Measurements from ENCODE around the gene TSC2.

TSC2 gene

DNA sequence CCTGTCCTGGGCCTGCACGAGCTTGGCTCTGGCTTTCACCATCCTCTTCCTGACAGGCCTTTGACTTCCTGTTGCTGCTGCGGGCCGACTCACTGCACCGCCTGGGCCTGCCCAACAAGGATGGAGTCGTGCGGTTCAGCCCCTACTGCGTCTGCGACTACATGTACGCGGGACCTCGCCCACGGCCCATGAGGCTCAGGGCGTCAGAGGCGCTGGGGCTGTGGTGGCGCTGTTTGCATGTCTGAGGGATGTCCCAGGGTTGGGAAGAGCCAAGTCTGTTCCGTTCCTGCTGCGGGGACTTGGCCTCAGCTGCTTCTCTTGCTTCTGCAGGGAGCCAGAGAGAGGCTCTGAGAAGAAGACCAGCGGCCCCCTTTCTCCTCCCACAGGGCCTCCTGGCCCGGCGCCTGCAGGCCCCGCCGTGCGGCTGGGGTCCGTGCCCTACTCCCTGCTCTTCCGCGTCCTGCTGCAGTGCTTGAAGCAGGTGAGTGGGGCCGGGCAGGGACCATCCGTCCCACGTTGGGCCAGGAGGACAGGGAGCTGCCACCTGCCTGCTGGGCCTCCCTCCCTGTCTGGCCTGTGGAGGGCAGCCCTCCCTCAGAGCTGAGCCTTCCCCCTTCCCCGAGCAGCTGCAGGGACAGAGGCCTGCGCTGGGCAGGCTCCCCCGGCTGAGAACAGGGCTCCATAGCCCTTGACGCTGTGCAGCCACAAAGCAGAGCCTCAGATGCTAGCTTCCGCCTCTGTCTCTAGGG lies 23.8 kb downstream of the TSC2 start:
- peaks cover 0 to 49% (median 0%) of the 10 kb centered on the region in 11 experiments; a peak in 6 of 22 replicates for H4K20me1 ChIP-seq
- TF ChIP-seq Cebpa-rat (IDR thresholded peaks at IDR 0.05): no peak
- peaks cover 82 to 98% (median 93%) of the 10 kb centered on the region in 11 experiments for H3K36me3 ChIP-seq
- H3K9ac ChIP-seq: peak overlapping the region in 6 of 11 experiments; percentile 9 to 45 (median 32); a peak in 9 of 22 replicates
- no peaks in the 10 kb centered on the region for H3K27me3 ChIP-seq
- no peaks in the 10 kb centered on the region for H3K9me3 ChIP-seq (replicated peaks in 1 of 11)
- H3K4me3 ChIP-seq: no peak overlapping the region
- H3K4me1 ChIP-seq: peaks cover 11 to 26% (median 20%) of the 10 kb centered on the region in 10 experiments; a peak in 18 of 20 replicates
- peak overlapping the region in 5 of 11 experiments; percentile 5 to 53 (median 41); a peak in 7 of 22 replicates for H3K4me2 ChIP-seq
- peak overlapping the region in 2 of 11 experiments; percentile 22 to 35; a peak in 2 of 22 replicates for H3K27ac ChIP-seq

DNA sequence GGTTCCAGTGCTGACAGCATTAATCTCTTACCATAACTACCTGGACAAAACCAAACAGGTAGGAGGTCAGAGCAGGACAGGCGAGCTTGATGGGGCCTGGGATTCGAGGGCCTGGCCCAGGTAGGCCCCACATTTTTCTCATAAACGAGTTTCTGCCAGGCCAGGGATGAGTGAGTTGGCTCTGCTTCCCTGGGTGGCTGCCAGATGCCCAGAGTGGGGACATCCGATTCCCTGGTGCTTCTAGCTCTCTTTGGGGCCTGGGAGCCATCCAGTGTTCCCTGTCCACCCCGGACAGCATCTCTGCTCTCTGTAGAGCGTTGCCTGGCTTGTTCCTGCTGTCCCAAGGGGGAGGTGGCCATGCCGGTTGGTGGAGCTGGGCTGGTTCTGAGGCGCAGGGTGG lies 25.1 kb downstream of the TSC2 start:
- Histone ChIP-seq H3K4me2 (no peak overlapping the region), H3K4me1 (peaks cover 11 to 26% (median 20%) of the 10 kb centered on the region in 10 experiments; a peak in 18 of 20 replicates)
- TF ChIP-seq Cebpa-rat (IDR thresholded peaks at IDR 0.05): no peak

DNA sequence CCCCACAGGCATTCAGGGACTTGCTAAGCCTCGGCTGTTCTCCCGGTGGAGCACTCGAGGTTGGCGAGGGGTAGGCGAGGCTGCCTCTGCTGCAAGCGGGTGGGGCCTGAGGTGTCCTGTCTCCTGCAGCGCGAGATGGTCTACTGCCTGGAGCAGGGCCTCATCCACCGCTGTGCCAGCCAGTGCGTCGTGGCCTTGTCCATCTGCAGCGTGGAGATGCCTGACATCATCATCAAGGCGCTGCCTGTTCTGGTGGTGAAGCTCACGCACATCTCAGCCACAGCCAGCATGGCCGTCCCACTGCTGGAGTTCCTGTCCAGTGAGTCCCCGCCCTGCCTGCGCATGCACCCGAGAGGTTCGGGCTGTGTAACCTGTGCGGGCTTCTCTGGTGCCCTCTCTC lies 26.3 kb downstream of the TSC2 start:
- Histone ChIP-seq H3K4me3 (no peak overlapping the region), H3K9me3 (replicated peaks in 1 of 11) (no peaks in the 10 kb centered on the region), H4K20me1 (peaks cover 0 to 65% (median 0%) of the 10 kb centered on the region in 11 experiments; a peak in 9 of 22 replicates), H3K9ac (peak overlapping the region in 2 of 11 experiments; percentile 6 to 27; a peak in 1 of 22 replicates), H3K27me3 (no peaks in the 10 kb centered on the region), H3K36me3 (peaks cover 61 to 96% (median 88%) of the 10 kb centered on the region in 11 experiments), H3K4me1 (peaks cover 9 to 26% (median 22%) of the 10 kb centered on the region in 10 experiments; a peak in 19 of 20 replicates), H3K4me2 (no peak overlapping the region), H3K27ac (no peak overlapping the region)
- TF ChIP-seq Cebpa-rat (IDR thresholded peaks at IDR 0.05): no peak

More for the DNA sequence above, 25.1 kb downstream of the TSC2 start:
- H3K4me3 ChIP-seq: no peak overlapping the region
- peaks cover 72 to 99% (median 91%) of the 10 kb centered on the region in 11 experiments for H3K36me3 ChIP-seq
- H3K27ac ChIP-seq: 0 out of 22 replicates have a peak overlapping the region, but pooled peaks of 1 of the 11 experiments have one; percentile 7
- H3K9me3 ChIP-seq (replicated peaks in 1 of 11): no peaks in the 10 kb centered on the region
- H4K20me1 ChIP-seq: peaks cover 0 to 56% (median 0%) of the 10 kb centered on the region in 11 experiments; a peak in 8 of 22 replicates
- peak overlapping the region in 2 of 11 experiments; percentile 3 to 9; a peak in 2 of 22 replicates for H3K9ac ChIP-seq
- H3K27me3 ChIP-seq: no peaks in the 10 kb centered on the region

DNA sequence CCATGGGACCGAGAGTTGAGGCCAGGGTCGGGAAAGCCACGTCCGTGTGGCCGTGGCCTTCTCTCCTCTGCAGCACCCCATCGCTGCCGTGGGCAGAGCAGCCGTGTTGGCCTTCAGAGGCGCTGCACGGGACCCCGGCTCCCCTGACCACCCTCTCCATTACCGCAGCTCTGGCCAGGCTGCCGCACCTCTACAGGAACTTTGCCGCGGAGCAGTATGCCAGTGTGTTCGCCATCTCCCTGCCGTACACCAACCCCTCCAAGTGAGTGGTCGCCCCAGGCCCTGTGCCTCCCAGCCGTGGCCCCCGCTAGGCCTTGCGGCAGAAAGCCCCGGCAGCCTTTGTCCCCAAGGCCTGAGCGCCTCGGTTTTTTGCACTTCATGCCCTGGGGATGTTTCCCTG lies 27.8 kb downstream of the TSC2 start:
- H4K20me1 ChIP-seq: peaks cover 0 to 71% (median 0%) of the 10 kb centered on the region in 11 experiments; a peak in 9 of 22 replicates
- no peaks in the 10 kb centered on the region for H3K9me3 ChIP-seq (replicated peaks in 1 of 11)
- H3K4me3 ChIP-seq: no peak overlapping the region
- no peak for TF ChIP-seq Cebpa-rat (IDR thresholded peaks at IDR 0.05)
- peaks cover 60 to 98% (median 89%) of the 10 kb centered on the region in 11 experiments for H3K36me3 ChIP-seq
- no peak overlapping the region for H3K9ac ChIP-seq
- H3K4me1 ChIP-seq: peaks cover 7 to 34% (median 18%) of the 10 kb centered on the region in 10 experiments; a peak in 19 of 20 replicates
- no peak overlapping the region for H3K27ac ChIP-seq
- no peaks in the 10 kb centered on the region for H3K27me3 ChIP-seq
- no peak overlapping the region for H3K4me2 ChIP-seq

DNA sequence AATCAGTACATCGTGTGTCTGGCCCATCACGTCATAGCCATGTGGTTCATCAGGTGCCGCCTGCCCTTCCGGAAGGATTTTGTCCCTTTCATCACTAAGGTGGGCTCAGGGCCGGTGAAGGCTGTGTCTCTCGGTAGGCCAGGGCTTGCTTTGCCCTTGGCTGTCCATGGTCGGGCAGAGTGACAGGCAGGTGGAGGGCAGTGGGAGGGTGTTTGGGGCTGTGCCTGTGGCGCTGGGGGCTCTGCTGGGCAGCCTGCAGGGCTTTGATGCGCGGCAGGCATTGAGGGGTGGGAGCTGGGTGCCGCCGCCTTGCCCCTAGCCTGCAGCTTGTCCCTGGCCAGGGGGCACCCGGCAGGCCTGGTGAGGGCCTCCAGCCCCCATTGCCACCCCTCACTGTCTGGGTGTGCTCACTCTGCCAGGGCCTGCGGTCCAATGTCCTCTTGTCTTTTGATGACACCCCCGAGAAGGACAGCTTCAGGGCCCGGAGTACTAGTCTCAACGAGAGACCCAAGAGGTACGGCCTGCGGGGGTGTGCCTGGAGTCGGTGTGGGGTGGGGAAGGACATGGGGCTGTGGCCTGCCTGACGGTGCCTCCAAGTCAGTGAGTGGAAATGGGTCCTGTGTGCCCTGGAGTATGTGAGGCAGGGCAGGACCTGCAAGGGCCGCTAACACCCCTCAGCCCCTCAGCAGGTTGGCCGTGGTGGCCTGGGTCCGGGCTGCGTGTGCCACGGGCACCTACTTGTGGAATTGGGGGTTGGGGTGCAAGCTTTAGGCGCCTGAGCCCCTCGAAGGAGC lies 28.5 kb downstream of the TSC2 start:
- Histone ChIP-seq H4K20me1 (peaks cover 0 to 71% (median 4%) of the 10 kb centered on the region in 11 experiments; a peak in 12 of 22 replicates), H3K4me2 (no peak overlapping the region), H3K9ac (no peak overlapping the region), H3K27ac (no peak overlapping the region), H3K9me3 (replicated peaks in 1 of 11) (no peaks in the 10 kb centered on the region), H3K27me3 (no peaks in the 10 kb centered on the region), H3K4me3 (no peak overlapping the region), H3K4me1 (peaks cover under 1 to 34% (median 17%) of the 10 kb centered on the region in 10 experiments; a peak in 18 of 20 replicates), H3K36me3 (peaks cover 60 to 97% (median 88%) of the 10 kb centered on the region in 11 experiments)
- TF ChIP-seq Cebpa-rat (IDR thresholded peaks at IDR 0.05): no peak

DNA sequence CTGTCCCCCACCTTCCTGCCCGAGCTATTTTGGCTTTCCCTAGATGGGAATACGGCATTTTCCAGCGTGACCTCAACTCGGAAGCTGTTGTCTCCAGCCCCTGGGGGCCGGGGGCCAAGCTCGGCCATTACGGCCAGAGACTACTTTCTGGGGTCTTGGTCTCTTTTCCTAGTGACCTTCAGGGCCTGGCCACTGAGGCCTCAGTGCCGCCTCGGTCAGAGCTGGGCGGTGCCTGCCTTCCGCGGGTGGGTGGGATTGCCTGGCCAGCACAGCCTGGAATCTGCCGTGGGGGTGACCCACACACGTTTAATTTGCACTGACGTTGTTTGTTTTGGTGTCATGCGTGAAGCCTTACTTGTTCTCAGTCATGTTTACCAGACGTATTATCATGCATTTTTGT lies 29.2 kb downstream of the TSC2 start:
- H3K4me3 ChIP-seq: no peak overlapping the region
- H3K27me3 ChIP-seq: no peaks in the 10 kb centered on the region
- peaks cover 0 to 71% (median 12%) of the 10 kb centered on the region in 11 experiments; a peak in 13 of 22 replicates for H4K20me1 ChIP-seq
- no peaks in the 10 kb centered on the region for H3K9me3 ChIP-seq (replicated peaks in 1 of 11)
- H3K36me3 ChIP-seq: peaks cover 60 to 97% (median 88%) of the 10 kb centered on the region in 11 experiments
- no peak overlapping the region for H3K27ac ChIP-seq
- no peak for TF ChIP-seq Cebpa-rat (IDR thresholded peaks at IDR 0.05)
- H3K9ac ChIP-seq: no peak overlapping the region
- peaks cover 0 to 35% (median 19%) of the 10 kb centered on the region in 10 experiments; a peak in 18 of 20 replicates for H3K4me1 ChIP-seq
- no peak overlapping the region for H3K4me2 ChIP-seq

DNA sequence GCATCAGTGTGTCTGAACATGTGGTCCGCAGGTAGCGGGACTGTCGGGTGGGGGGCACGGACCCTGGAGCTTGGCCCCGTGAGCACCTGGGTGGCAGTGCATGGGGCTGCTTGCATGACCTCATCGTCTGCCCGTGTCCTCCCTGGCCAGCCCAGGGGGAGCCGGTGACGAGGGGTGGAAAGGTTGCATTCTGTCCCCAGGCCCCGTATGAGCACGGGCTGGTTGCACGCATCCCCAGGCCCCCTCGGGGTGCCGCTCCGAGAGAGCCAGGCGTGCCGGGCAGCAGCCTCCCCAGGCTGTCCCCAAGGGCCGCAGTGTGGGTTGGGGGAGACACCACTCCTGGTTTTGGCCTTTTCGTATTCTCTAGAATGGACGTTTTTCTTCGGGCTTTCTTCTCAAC lies 29.9 kb downstream of the TSC2 start:
- no peak overlapping the region for H3K4me2 ChIP-seq
- H3K9ac ChIP-seq: no peak overlapping the region
- TF ChIP-seq Cebpa-rat (IDR thresholded peaks at IDR 0.05): no peak
- peaks cover 6 to 41% (median 26%) of the 10 kb centered on the region in 10 experiments for H3K4me1 ChIP-seq
- H3K9me3 ChIP-seq (replicated peaks in 1 of 11): no peaks in the 10 kb centered on the region
- peaks cover 55 to 95% (median 87%) of the 10 kb centered on the region in 11 experiments for H3K36me3 ChIP-seq
- peaks cover 0 to 76% (median 19%) of the 10 kb centered on the region in 11 experiments; a peak in 16 of 22 replicates for H4K20me1 ChIP-seq
- H3K27me3 ChIP-seq: no peaks in the 10 kb centered on the region
- no peak overlapping the region for H3K4me3 ChIP-seq
- no peak overlapping the region for H3K27ac ChIP-seq

DNA sequence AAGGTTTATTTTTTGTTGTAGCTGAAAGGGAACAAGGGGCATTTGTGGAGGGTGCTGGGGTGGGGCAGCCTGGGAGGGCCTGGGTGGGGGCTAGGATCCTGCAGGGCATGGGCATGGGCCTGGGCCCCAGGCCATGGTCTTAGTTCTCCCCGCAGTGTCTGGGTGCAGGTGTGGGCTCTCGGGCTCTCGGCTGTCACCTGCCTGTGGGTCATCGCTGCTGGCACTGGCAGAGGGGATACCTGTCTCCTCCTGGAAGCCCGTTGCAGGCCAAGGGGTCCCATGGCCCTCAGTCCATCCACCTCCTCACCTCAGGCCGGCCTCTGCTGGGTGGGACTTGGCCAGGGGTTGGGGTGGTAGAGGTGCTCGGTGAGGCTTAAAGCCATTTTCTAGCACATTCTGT lies 30.3 kb downstream of the TSC2 start:
- peak overlapping the region in 5 of 11 experiments; percentile 4 to 51 (median 45); a peak in 9 of 22 replicates for H3K4me2 ChIP-seq
- H3K4me3 ChIP-seq: no peak overlapping the region
- H4K20me1 ChIP-seq: peaks cover 0 to 76% (median 21%) of the 10 kb centered on the region in 11 experiments; a peak in 17 of 22 replicates
- H3K9ac ChIP-seq: peak overlapping the region in 5 of 11 experiments; percentile 7 to 55 (median 22); a peak in 4 of 22 replicates
- H3K4me1 ChIP-seq: peaks cover 10 to 45% (median 30%) of the 10 kb centered on the region in 10 experiments
- no peak overlapping the region for H3K27ac ChIP-seq
- H3K9me3 ChIP-seq (replicated peaks in 1 of 11): no peaks in the 10 kb centered on the region
- no peaks in the 10 kb centered on the region for H3K27me3 ChIP-seq
- TF ChIP-seq Cebpa-rat (IDR thresholded peaks at IDR 0.05): no peak
- peaks cover 51 to 91% (median 83%) of the 10 kb centered on the region in 11 experiments for H3K36me3 ChIP-seq
